ENCODE measurements around the gene SCD.

SCD gene

GRCh38 chr10:100401631-100402328 lies 54.7 kb downstream of the SCD start:
- no peak for DNase-seq

- DNase-seq: no peak
Measured at GRCh38 chr10:100403734-100404133, 56.7 kb downstream of the SCD start.

GRCh38 chr10:100413173-100413572 lies 66.1 kb downstream of the SCD start:
- DNase-seq: no peak

All from NCI-H524 (cell line).